ENCODE measurements around the gene CYCS. TPM values are rescaled to one million over a fixed set of nuclear protein-coding genes. Genes with fewer than 3 reads are reported as not detected.

CYCS gene
- total RNA-seq, 1 experiment from 2014 or later: 224 TPM

DNA sequence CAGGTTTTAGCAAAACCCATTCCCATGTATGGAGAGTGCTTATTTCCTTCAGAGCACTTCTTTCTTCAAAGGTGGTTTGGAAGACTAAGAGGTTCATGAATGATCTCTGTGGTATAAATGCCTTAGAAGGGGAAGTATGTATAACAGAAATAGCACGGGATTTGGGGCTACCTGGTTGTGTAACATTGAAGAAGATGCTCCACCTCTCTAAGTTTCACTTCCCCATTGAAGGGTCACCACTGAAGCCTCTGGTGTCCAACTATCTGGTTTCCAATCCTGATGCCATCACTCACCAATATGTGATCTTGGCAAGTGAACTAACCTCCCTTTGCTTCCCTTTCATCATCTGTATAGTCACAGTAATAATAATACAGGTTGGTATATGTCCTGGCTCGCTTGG lies 37.2 kb downstream of the CYCS start:
- DNase-seq (ENCODE audit: low read depth, low spot score) (no peak), ATAC-seq (no peak)
- no peaks in the 10 kb centered on the region for H3K27me3 ChIP-seq (ENCODE audit: insufficient read depth, low read length)
- ChIA-PET RAD21 (ENCODE audit: low non-redundant PET in 1 of 2, low total read pairs in 2 of 2, uncharacterized antibody in 2 of 2, unreplicated experiment in 2 of 2) (no interaction called here), CTCF (no interaction called here), POLR2A (no interaction called here)
- H3K4me3 ChIP-seq (replicated peaks in 1 of 2; ENCODE audit: low read depth in 1 of 2, low read length in 2 of 2): no peak overlapping the region
- no peaks in the 10 kb centered on the region for H3K9me2 ChIP-seq (ENCODE audit: insufficient read depth)
- H2AFZ ChIP-seq (ENCODE audit: low read depth, low read length, poor library complexity, severe bottlenecking): no peak overlapping the region
- TF ChIP-seq TCF7L2 (IDR thresholded peaks at IDR 0.05; ENCODE audit: borderline replicate concordance, extremely low read depth, insufficient read depth, insufficient read length): no peak
- no peak for TF ChIP-seq MAX (IDR thresholded peaks at IDR 0.05)
- TF ChIP-seq, protein P1, sequence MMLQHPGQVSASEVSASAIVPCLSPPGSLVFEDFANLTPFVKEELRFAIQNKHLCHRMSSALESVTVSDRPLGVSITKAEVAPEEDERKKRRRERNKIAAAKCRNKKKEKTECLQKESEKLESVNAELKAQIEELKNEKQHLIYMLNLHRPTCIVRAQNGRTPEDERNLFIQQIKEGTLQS (IDR thresholded peaks at IDR 0.05): no peak
- no peak for TF ChIP-seq POLR2A (IDR thresholded peaks at IDR 0.05; ENCODE audit: borderline replicate concordance, extremely low read depth, insufficient read depth, insufficient read length)
- no peak for TF ChIP-seq SP1 (IDR thresholded peaks at IDR 0.05; ENCODE audit: low read depth)
- TF ChIP-seq EGR1 (IDR thresholded peaks at IDR 0.05; ENCODE audit: low read depth): no peak
- TF ChIP-seq, protein P2, sequence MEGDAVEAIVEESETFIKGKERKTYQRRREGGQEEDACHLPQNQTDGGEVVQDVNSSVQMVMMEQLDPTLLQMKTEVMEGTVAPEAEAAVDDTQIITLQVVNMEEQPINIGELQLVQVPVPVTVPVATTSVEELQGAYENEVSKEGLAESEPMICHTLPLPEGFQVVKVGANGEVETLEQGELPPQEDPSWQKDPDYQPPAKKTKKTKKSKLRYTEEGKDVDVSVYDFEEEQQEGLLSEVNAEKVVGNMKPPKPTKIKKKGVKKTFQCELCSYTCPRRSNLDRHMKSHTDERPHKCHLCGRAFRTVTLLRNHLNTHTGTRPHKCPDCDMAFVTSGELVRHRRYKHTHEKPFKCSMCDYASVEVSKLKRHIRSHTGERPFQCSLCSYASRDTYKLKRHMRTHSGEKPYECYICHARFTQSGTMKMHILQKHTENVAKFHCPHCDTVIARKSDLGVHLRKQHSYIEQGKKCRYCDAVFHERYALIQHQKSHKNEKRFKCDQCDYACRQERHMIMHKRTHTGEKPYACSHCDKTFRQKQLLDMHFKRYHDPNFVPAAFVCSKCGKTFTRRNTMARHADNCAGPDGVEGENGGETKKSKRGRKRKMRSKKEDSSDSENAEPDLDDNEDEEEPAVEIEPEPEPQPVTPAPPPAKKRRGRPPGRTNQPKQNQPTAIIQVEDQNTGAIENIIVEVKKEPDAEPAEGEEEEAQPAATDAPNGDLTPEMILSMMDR (IDR thresholded peaks at IDR 0.05 in 2 of 3, conservative IDR thresholded peaks at IDR 0.05 in 1 of 3; ENCODE audit: borderline replicate concordance in 1 of 3, insufficient read depth in 1 of 3, low read depth in 2 of 3, low read length in 2 of 3): no peak
- TF ChIP-seq ZBTB33 (IDR thresholded peaks at IDR 0.05; ENCODE audit: extremely low read depth, insufficient replicate concordance, low read length): no peak
- TF ChIP-seq EZH2 (IDR thresholded peaks at IDR 0.05): no peak
- TF ChIP-seq SIN3A (IDR thresholded peaks at IDR 0.05; ENCODE audit: low read depth): no peak
- H3K27ac ChIP-seq (ENCODE audit: low read depth, low read length): no peak overlapping the region
- H4K20me1 ChIP-seq (ENCODE audit: insufficient read depth): no peaks in the 10 kb centered on the region
- H3K4me1 ChIP-seq (ENCODE audit: control insufficient read depth in 1 of 2, insufficient read depth in 2 of 2, low read length in 2 of 2): peaks cover 0 to under 1% of the 10 kb centered on the region in 2 experiments; a peak in 1 of 4 replicates
- BruUV-seq (replicated peaks): no TSS peak
- no peak overlapping the region for H3K9ac ChIP-seq (ENCODE audit: low read length)
- no peaks in the 10 kb centered on the region for H3K36me3 ChIP-seq (ENCODE audit: control insufficient read depth in 1 of 2, insufficient read depth in 2 of 2, low read length in 2 of 2)
- H3K4me2 ChIP-seq (ENCODE audit: low read length): no peak overlapping the region
- H3K9me3 ChIP-seq (ENCODE audit: control insufficient read depth in 1 of 2, insufficient read depth in 1 of 2, low read depth in 1 of 2, low read length in 2 of 2): no peaks in the 10 kb centered on the region
- H3K79me2 ChIP-seq (ENCODE audit: insufficient read depth, low read length): no peaks in the 10 kb centered on the region
- intact Hi-C loops (cut with micrococcal nuclease): no loop called here
